OCI-LY3 (cell line): Measurements from ENCODE around the gene KLHDC1.

ENCODE experiments used
- CTCF ChIP-seq: fragments of 200-600, 300-600 bp; sonication (generic); IDR thresholded peaks from 2 replicates; pipeline ENCODE4 v1.5.1; 2014; ENCODE audit warnings: antibody characterized with exemption, low read length, low read depth
- EZH2phosphoT487 ChIP-seq: fragments of 200-600 bp; shearing (Covaris generic); IDR thresholded peaks from 2 replicates; pipeline ENCODE4 v1.6.1; 2018; ENCODE audit warnings: antibody characterized with exemption, mixed run types, low read depth

- TF ChIP-seq CTCF = no peak
- no peak for TF ChIP-seq EZH2phosphoT487
Observed at GRCh38 chr14:49653508-49653907, 39.4 kb upstream of the KLHDC1 start.
